KOPT-K1 (cell line): ENCODE data around the gene CCDC183.

Source experiments
- H3K27ac ChIP-seq: fragments of 200-600 bp; sonication (generic); 2 replicates; pipeline ENCODE4 v1.5.1; 2016; ENCODE audit warnings: antibody characterized with exemption, mild to moderate bottlenecking, low read depth, low read length; ENCODE audit not compliant: poor library complexity, severe bottlenecking
- H3K36me3 ChIP-seq: fragments of 200-600 bp; sonication (generic); 2 replicates; pipeline ENCODE4 v1.5.1; 2017; ENCODE audit warnings: antibody characterized with exemption, mild to moderate bottlenecking, low read length, moderate library complexity; ENCODE audit not compliant: insufficient read depth
- H3K9me3 ChIP-seq: fragments of 200-600 bp; sonication (generic); 2 replicates; pipeline ENCODE4 v1.5.1; 2017; ENCODE audit warnings: antibody characterized with exemption, low read length, mild to moderate bottlenecking; ENCODE audit not compliant: insufficient read depth, poor library complexity, severe bottlenecking

Gene CCDC183

DNA sequence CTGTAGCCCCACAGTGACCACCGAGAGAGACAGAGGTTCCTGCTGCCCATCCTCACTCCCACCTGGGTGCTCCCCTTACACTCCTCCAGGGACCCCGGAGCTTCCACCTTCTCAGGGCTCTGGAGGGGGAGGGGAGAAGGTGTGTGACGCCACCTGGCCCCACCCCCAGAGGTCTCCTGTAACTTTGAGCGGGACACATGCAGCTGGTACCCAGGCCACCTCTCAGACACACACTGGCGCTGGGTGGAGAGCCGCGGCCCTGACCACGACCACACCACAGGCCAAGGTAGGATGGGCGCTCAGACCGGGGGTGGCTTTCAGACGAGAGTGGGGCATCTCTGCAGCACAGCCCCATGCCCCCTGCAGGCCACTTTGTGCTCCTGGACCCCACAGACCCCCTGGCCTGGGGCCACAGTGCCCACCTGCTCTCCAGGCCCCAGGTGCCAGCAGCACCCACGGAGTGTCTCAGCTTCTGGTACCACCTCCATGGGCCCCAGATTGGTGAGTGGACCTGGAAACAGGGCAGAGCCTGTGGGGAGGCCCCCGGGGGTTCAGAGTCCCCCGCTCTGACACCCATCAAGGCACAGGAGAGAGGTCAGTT, 60.5 kb downstream of the CCDC183 start:
- H3K36me3 ChIP-seq: peaks cover 7% of the 10 kb centered on the region; the same call in 1 of the 2 replicates
- H3K27ac ChIP-seq: no peak overlapping the region

DNA sequence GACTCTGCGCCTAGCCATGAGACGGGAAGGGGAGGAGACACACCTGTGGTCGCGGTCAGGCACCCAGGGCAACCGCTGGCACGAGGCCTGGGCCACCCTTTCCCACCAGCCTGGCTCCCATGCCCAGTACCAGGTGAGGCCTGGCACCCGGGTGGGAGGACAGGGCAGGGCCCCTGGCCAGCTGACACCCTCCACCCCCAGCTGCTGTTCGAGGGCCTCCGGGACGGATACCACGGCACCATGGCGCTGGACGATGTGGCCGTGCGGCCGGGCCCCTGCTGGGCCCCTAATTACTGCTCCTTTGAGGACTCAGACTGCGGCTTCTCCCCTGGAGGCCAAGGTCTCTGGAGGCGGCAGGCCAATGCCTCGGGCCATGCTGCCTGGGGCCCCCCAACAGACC, 61.0 kb downstream of the CCDC183 start:
- H3K27ac ChIP-seq: no peak overlapping the region
- peaks cover 12% of the 10 kb centered on the region; the same call in 1 of the 2 replicates for H3K36me3 ChIP-seq
- H3K9me3 ChIP-seq: no peaks in the 10 kb centered on the region

More for the DNA sequence above, 60.5 kb downstream of the CCDC183 start:
- H3K9me3 ChIP-seq: no peaks in the 10 kb centered on the region
